GM12801 (cell line): ENCODE results near the gene ULK4.

Experiments
- CTCF ChIP-seq: IDR thresholded peaks from one replicate; pipeline ENCODE4 v1.5.1; 2011; ENCODE audit warnings: control low read depth; ENCODE audit not compliant: insufficient read length; ENCODE audit errors: extremely low read depth

ULK4 gene

GRCh38 chr3:41999909-42000308, 38.0 kb upstream of the ULK4 start:
- TF ChIP-seq CTCF, result no peak

- TF ChIP-seq CTCF, result no peak
Measured at GRCh38 chr3:41997702-41998550, 36.0 kb upstream of the ULK4 start.

- no peak for TF ChIP-seq CTCF
Measured at GRCh38 chr3:41991437-41991836, 29.5 kb upstream of the ULK4 start.

- TF ChIP-seq CTCF, result no peak
Measured at GRCh38 chr3:41989518-41989917, 27.6 kb upstream of the ULK4 start.

- TF ChIP-seq CTCF, result no peak
Measured at GRCh38 chr3:41987627-41988026, 25.7 kb upstream of the ULK4 start.

GRCh38 chr3:41986561-41986960, 24.7 kb upstream of the ULK4 start:
- no peak for TF ChIP-seq CTCF

GRCh38 chr3:41985018-41985417, 23.1 kb upstream of the ULK4 start:
- TF ChIP-seq CTCF, result no peak
